NCI-H82 treated with DMSO at 0.1 percent for 48 hours (cell line): ENCODE measurements around the gene EXOC6.
"Not testable (repeated sequence)": the region's sequence is repeated elsewhere in the genome, so short reads cannot be mapped to it uniquely, and the experiment has no call there.

Experiments used
- DNase-seq: peaks from one replicate; lab custom pipeline; 2025; ENCODE audit not compliant: unreplicated experiment; lab: John Stamatoyannopoulos, UW

The EXOC6 gene

DNA sequence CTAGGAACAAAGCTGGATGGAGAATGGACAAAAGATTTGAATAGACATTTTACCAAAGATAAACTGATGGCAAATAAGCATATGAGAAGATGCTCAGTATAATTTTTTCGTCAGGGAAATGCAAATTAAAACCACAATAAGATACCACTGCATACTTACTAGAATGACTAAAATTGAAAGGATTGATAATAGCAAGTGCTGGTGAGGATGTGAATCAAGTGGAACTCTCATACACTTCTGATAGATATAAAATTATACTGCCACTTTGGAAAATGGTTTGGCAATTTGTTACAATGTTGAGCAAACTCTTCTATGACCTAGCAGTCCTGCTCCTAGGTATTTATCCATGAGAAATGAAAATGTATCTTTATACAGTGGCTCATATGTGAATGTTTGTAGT lies 83.3 kb downstream of the EXOC6 start:
- no peak for DNase-seq

DNA sequence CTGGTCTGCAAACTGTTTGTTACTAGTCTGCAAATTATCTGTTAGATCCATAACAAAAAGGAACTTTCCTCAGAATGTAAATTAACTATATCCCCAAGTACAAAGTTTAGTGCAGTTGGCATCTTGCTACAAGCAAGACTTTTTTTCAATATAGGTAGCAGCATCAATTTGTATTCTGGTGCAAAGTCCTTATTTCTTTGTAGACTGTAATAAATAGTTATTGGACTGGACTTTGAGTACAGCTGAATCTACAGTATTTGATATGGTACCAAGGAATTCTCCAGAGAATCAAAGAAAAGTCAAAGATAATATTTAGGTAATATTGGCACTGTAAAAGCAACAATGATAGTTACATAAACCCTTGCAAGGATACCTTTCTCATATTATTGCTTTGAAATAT lies 89.6 kb downstream of the EXOC6 start:
- DNase-seq, result no peak

DNA sequence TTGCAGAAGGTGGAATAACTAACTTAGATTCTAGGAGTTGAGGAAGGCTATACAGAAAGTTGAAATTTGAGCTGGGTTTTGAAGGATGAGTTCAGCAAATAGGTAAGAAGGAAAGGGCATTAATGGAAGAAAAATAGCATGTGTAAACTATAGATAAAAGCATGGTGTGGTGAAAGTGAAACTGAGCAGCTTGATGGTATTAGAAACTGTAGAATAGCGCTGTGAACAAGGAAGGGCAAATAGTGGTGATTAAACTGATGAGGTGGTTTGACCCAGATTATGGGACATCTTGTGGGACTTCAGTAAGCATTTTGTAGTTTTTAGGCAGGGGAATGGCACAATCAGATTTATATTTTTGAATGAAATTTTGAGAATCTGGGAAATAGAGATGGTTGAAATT lies 90.5 kb downstream of the EXOC6 start:
- DNase-seq, result no peak

DNA sequence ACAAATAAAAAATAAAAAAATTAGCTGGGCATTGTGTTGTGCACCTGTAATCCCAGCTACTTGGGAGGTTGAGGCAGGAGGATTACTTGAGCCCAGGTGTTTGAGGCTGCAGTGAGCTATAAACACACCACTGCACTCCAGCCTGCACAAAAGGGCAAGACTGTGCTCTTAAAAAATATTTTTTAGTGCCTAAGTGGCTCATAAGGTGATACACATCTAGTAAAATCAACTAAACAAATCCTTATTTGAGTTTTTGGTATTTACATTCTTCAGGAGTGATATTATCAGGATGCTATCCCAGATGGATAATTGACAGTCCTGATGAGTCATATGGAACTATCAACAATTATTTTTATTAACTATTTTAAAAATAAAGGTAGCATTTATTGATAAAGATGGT lies 93.9 kb downstream of the EXOC6 start:
- no peak for DNase-seq

DNA sequence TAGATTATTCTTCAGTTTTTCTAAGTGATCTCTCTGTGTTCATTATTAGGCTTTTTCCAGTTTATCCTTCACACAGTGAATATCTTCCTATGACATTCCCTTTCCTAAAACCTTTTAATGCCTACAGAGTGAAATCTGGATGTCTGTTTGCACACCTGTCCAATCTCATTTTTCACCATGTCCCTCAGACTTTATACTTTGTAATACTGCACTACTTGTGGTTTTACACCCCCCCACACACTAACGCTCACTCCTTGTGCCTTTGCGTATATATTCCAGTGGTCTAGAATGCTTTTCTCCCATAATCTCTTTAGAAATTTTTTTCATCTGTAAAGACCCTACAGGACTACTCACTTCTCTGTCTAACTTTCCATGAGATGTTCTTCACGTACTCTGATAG lies 98.2 kb downstream of the EXOC6 start:
- no peak for DNase-seq

DNA sequence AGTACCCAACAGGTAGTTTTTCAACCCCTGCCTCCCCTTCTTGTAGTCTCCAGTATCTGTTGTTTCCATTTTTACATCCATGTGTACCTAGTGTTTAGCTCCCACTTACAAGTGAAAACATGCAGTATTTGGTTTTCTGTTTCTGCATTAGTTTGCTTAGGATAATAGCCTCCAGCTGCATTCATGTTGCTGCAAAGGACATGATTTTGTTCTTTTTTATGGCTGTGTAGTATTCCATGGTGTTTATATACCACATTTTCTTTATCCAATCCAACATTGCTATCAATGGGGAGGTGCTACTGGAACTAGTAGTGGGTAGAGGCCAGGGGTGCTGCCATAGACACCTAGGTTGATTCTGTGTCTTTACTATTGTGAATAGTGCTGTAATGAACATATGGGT lies 104.3 kb downstream of the EXOC6 start:
- DNase-seq, result not testable (repeated sequence)

DNA sequence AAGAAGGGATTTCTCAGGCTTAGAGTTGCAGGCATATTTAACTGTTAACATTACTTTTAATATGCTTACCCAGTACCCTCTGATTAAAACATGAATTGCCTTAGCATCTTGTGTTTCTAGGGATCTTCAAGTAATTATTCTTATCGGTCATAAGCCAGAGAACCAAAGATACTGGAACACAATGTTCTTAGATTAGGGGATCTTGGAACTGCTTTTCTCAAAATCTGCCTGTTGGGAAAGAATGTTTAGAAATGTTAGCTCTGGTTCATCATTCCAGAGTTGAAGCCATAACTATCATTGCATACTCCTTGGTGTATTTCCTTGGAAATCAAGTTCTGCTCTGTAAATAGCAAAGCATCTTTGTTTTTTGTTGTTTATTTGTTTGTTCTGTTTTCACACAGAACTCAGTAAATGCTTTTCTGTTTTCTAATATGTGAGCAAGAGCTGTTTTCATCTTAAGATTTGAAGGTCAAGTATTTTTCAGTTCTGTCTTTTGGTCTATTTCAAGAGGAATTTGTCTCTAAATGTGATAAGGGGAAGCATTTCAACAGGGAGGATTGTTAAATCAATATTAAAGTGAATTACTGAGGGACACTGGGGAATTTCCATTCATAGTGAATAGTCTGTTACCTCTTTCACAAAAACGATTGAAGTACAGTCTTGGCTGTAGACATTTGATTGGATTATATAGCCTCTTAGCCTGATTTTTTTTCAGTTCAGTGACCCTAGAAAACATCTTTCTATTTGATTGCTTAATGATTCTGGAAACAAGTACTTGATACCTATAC lies 109.1 kb downstream of the EXOC6 start:
- DNase-seq, result no peak

DNA sequence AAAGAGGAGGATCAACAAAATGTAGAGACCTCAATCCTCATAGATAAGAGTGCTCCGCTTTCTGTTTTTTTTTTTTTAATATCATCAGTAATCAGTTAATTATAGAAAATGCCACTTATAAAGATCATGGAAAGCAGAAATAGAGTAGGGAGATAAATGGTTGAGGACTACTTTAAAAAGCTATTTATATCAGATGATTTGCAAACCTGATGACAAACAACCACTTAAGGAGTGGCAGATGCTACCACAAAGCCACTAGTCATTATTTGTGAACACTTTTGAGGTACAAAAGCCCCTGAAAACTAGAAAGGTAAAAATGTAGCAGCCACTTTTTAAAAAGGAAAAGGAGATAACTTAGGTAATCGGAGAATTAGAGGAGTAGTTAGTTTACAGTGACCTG lies 113.3 kb downstream of the EXOC6 start:
- DNase-seq, result no peak

DNA sequence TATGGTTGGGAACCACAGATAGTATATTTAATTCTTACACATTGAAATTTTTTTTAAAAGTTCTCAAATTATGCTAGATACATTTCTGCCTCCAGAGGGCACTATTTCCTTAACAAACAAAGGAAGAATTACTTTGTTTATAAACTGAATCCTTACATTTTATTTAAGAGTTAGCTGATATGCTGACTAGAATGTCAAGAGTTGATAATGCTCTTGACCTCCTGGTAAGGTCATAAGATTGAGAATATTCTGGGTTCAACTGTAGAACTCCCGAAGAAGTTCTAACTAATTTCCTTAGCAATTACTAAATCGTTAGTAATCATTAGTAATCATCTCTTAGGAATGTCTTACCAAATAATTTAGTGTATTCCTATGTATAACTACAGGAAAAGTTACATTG lies 117.0 kb downstream of the EXOC6 start:
- DNase-seq, result no peak

DNA sequence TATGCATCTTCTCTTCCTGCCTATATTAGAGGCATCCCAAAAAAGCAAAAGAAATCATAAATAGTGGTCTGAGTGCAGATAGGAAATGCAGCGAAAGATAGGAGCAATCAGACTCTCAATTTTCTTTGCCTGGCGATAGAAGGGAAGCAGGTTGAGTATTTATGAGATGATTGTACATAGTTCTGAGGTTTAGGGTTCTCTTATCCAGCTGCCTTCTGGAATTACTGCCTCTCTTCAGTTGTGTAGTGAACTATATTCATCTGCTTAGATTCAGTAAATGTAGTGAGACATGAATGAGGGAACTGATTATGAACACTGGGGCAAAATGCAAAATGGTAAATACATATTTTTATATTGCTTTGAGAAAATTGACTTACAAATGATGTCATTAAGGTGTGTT lies 119.3 kb downstream of the EXOC6 start:
- no peak for DNase-seq

DNA sequence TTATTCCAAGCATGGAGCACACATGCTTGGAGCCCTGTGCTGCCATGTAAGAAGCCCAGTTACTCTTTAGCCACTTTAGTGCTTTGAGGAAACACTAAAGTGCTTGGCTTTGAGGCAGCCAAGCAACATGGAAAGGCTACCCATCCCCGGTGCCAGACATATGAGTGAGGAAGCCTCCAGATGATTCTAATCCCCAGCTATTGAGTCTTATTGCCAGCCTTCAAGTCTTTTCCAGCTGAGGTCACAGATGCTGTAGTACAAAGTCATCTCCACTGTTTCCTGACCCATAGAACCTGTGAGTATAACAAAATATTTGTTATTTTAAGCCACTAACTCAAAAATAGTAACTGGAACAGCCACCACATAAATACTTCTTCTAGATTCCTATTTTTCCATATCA lies 120.8 kb downstream of the EXOC6 start:
- no peak for DNase-seq

DNA sequence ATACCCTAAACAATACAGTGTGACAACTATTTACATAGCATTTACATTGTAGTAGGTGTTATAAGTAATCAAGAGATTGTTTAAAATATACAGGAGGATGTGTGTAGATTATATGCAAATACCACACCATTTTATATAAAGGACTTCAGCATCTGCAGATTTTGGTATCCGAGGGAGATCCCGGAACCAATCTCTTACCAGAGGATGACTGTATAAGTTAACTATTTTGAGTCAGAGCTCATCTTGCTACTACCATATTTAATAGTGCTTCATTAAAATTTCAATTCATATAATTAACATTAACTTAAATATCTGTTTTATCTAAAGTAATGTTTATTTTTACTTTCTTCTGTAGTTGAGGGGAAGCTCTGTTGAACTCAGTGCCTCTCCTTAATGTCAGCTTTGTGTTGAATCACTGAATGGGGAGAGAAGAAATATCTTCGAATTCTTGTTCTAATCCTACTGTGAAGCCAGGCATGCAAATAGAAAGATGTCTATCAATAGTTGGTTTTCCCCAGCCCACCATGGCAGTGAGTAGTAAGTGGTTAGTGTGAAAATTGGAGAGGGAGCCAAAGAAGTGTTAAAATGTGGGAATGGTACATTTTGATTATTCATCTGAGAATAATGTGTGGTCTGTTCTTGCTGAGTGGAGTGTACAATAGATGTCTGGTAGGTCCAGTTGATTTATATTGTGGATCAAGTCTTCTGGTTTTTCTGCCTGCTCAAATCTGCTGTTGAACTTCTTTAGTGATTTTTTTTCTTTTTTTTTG lies 122.2 kb downstream of the EXOC6 start:
- DNase-seq, result no peak

DNA sequence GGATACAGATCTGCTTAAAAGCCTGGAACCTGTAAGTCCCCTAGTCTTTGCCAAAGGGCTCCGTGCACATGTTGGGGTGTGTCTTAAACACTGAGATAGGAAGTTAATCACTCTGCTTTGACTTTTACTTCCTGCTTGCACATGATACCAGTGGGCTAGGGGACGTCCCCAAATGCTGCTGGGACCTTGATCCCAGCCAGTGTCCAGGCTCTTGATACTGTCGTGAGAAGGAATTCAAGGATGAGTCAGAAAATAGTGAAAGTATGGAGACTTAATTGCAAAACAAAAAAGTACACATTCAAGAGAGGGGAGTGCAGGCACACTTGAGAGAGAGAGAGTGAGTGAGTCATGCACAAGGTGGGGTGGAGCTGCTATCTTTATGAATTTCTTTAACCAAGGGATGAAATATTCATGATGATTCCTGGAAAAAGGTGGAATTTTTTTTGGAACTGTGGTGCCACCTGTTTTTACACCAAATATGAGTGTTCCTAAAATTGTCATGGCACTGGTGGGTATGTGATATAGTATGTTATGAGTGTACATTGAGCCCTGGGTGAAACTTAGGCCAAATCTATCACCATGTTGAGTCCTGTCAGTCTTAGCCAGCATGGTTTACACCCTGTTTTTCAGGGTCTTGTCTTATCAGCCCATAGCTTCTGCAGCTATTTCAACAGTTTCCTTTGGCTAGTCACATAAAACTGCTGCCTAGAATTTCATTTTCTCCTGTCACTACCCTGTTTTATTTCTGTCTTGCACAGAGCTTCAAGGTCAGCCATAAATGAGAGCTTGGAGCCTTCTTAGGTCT lies 123.9 kb downstream of the EXOC6 start:
- DNase-seq, result no peak

DNA sequence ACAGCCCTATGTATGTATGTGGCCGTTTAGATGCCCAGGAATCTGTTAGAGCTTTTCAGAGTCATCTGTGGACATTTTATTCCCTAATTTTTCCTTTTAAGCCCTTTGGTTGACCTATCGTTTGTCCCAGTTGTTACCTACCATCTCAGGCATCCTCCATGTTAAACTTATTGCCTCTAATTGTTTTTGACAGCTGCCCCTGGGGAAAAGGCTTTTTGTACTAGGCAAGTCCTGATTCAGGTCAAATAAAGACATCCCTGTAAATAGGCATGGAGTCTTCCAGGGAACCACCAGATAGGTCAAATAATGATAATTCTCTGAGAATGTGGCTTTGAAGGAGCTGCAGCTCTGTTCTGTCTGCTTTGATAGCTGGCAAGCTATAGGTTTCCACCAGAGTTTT lies 124.6 kb downstream of the EXOC6 start:
- DNase-seq, result no peak

DNA sequence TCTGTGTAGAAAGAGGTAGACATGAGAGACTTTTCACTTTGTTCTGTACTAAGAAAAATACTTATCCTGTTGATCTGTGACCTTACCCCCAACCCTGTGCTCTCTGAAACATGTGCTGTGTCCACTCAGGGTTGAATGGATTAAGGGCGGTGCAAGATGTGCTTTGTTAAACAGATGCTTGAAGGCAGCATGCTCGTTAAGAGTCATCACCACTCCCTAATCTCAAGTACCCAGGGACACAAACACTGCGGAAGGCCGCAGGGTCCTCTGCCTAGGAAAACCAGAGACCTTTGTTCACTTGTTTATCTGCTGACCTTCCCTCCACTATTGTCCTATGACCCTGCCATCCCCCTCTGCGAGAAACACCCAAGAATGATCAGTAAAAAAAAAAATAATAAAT lies 128.0 kb downstream of the EXOC6 start:
- DNase-seq, result not testable (repeated sequence)

DNA sequence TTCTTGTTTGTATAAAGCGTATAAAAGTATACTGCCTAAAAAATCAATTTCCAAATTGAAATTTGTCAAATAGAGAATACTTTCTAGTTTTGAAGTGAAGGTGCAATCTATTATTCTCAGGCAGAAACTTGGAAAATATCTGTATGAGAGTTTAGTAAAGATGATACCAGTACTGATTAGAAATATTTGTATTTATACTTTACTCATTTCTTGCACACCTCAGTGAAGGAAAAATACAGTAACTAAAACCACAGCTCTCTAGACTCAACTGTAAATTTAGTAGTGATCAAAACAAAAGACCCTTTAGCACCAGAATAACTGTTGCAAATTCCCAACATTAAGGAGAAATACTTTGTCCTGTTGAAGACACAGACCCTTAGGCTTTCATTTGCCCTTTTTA lies 140.9 kb downstream of the EXOC6 start:
- DNase-seq, result no peak

DNA sequence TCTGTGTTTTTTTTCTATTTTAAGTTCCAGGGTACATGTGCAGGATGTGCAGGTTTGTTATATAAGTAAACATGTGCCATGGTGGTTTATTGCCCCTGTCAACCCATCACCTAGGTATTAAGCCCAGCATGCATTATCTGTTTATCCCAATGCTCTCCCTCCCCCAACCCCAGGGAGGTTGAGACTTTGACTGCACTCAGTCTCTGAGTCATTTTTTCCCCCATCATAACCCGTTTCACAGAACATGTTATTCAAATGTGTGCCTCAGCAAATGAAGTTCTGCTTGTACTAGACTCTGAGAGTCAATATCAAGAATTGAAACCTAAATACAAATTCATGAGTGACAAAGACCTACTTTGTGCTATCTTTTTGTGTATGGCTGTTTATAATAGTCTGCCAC lies 142.3 kb downstream of the EXOC6 start:
- peak; percentile 38 for DNase-seq

DNA sequence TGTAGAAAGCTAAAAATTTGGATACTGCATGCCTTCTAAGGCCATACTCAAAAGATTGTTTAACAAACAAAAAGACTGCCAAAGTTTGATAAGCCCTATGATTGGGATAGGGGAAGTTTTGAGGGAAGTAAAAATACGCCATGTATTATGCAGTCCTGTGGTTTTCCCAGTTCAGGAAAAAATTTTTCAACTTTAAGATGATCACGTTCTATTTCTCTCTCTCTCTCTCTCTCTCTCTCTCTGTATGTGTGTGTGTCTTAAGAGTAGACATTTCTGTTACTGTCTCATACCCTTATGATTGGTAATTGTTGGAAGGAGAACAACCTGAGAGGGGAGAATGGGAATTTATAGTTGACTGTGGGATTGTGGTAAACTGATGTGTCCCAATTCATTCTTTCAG lies 143.2 kb downstream of the EXOC6 start:
- DNase-seq, result no peak

DNA sequence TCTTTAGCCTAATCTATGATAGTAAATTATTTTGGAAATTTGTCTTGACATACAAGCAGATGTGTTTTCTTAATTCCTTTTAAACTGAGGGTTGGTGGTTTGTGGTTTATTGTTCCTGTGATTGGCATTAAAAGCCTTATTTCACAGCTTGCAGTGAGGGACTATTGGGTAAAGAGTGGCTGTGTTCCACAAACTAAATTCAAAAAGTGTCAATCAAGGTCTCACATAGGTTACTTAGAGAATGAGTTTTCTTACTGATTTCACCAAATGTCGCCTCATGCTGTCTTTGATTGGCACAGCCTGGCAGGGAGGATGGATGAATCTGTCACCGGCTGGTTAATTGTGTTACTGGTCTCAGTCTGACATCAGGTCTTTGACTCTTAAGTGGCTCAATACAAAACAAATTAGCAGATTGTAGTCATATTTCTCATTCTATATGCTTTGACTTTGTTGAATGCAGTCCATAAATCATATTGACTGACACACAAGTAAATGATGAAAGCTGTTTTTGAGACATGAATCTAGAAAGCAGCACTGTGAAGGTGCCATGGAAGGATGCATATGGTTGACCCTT lies 145.5 kb downstream of the EXOC6 start:
- DNase-seq, result no peak

DNA sequence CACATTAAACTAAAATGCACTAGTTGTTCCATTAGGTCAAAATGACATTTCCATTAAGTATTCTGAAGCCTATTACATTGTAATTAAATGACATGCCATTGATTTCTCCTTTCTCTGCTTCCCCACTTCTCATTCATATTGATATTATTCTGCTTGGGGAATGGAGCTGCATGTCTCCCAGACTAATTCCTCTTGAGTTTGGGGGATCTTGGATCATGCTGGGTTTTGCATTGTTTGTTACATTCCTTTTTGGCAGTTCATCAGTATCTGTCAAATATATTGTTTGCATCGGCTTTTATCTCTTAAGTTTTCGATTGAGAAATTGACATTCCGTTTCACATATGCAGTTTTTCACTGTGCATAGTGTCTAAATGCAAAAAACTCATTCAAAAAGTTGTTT lies 147.2 kb downstream of the EXOC6 start:
- DNase-seq, result no peak

DNA sequence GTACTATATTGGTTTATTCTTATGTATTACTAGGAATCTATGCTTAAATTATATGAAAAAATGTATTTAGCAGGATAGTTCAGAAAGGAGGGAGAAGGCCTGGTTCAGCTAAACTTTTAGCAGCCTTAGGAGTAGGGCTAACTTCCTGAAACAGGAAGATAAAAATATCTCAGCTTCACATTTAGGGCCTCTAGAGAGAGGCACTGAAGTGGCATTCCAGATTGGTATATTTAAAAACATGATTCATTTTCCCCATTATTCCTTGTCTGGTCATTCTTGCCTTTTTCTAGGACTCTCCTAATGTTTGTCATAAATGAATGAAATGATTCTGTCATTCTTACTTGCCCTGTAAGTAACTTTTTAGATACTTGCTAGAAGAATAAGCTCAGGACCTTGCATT lies 149.3 kb downstream of the EXOC6 start:
- no peak for DNase-seq
